HG03045 (cell line): Measurements from ENCODE around the gene C6orf89.
"Not testable (repeated sequence)": the region's sequence is repeated elsewhere in the genome, so short reads cannot be mapped to it uniquely, and the experiment has no call there.

Experiments used
- ATAC-seq: cut with Tn5 transposase; IDR thresholded peaks from one replicate; pipeline ENCODE4 v1.9.1; 2021; ENCODE audit warnings: mild to moderate bottlenecking, moderate library complexity; ENCODE audit not compliant: unreplicated experiment

C6orf89 gene

DNA sequence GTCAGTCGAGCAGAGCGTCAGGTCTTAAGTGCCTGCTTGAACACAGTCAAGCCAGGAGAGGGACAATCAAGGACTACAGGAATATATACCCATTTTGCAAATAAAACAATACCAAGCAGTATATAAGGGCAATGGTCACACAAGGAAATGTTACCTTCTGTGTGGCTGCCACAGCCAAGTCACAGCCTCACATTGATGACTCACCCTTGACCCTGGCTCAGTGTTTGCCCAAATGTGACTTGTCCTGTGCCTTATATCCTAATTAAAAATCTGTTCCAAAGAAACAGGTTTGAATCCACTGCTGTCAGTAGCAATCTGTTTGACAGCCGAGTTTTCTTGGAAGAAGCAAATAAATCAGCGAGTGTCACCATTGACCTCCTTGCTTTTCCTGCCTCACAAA, 34.3 kb downstream of the C6orf89 start:
- no peak for ATAC-seq

DNA sequence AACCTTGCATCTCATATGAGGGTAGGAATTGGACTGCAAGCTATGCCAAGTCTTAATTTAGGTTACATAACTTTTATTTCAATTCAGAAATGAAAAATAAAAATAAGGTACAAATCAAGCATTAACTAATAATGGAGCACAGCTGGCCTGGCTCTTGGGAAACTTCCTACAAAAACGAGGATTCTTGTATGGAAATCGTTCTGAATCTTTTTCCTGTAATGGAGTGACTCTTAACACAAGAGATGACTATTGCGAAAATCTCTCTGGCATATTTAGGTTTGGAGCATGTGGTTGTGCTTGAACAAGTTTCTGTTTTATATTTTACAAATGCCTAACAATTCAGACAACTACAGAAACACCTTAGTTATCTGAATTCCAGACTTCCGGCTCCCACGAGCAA, 34.8 kb downstream of the C6orf89 start:
- ATAC-seq: no peak

- no peak for ATAC-seq
These were observed 38.4 kb downstream of the C6orf89 start for GRCh38 chr6:36924131-36924530.

DNA sequence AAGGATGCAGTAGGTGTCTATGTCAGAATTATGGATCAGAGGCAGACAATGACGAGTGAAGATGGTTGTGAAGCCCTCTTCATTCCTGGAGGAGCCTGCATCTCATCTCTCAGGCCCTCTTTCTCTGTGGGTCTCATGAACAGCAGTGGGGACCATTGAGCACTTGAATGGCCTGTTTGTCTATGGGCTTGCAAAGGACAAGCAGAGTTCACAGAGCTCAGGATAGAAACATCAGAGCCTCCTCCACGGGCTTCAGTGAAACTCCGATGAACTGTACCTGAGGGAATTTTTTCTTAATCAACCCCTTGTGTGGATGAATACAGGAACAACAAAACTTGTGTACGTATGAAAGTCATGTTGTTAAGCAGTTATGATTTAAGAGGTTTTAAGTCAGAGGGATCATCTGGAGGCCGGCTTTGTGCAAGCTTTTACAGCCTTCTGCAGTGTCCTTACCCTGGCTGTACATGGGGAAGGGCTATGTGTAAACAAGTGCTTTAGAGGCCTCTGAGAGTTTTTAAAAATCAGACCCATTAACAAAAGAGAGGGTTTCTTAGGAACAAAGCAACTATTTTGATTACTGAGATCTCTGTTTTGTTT, 39.1 kb downstream of the C6orf89 start:
- ATAC-seq: no peak

- ATAC-seq: no peak
These were observed 40.1 kb downstream of the C6orf89 start for GRCh38 chr6:36925809-36926208.

GRCh38 chr6:36926708-36927513, 41.2 kb downstream of the C6orf89 start:
- ATAC-seq: no peak

- ATAC-seq: no peak
These were observed 42.2 kb downstream of the C6orf89 start for GRCh38 chr6:36927691-36928546.

GRCh38 chr6:36928547-36928918, 42.8 kb downstream of the C6orf89 start:
- no peak for ATAC-seq

GRCh38 chr6:36929152-36929551, 43.4 kb downstream of the C6orf89 start:
- ATAC-seq: no peak

DNA sequence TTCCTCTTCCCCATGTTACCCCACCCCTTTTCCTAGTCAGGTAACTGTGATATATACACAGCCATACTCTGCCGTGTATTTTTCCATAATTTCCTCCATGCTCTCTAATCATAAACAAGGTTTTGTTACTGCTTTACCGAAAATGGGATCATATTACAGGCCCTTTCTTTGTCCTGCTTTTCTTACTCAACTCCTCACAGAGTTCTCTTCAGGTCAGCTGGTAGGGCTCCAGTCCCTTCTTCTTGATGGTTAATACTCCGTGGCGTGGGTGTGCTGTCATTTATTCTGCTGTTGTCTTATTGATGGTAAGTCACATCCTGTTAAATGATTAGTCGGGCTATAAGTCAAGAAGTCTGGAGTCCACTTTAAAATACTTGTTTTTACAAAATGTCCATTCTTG, 43.9 kb downstream of the C6orf89 start:
- ATAC-seq: no peak

DNA sequence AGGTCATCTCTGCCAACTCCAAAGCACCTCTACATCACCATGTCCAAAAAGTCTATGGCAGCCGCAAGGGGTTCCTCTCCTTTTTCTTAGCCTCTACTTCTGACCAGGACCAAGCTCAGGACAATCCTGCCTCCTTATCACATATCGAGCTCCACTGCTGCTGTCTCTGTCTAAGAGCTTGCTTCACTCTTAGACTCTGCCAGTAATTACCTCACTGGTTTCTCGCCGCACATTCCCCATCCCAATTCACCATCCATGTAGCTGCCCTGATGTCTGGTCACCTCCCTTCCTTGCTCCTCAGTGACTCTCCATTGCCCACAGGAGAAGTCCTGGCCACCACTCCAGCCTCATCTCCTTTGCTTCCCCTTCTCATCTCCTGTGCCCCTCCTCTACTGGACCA, 44.7 kb downstream of the C6orf89 start:
- no peak for ATAC-seq

- no peak for ATAC-seq
These were observed 47.4 kb downstream of the C6orf89 start for GRCh38 chr6:36933102-36933501.

DNA sequence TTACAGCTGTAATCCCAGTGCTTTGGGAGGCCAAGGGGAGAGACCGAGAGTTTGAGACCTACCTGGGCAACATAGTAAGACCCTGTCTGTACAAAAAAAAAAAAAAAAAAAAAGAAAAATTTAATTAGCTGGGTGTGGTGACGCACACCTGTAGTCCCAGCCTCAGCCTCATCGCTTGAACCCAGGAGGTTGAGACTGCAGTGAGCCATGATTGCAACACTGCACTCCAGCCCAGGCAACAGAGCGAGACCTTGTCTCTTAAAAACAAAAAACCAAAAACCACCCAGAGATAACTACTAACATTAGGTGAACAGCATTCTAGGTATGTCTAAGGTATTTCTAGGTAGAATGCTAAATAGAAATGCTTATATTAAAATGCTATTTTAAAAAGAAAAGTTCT, 47.8 kb downstream of the C6orf89 start:
- no peak for ATAC-seq

DNA sequence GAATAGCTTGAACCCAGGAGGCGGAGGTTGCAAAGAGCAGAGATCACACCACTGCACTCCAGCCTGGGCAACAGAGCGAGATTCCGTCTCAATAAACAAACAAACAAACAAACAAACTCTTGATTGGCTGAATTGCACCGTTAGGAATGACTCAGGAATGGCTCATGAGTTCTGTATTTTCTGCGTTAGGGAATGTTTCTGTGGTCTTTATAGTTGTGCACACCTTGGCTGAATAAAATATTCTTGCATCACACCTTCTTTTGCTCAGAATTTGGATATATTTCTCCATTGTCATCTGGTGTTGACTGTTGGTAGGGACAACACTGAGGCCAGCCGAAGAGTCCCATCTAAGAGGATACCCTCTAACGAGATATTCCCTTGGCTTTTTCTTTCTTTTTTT, 49.1 kb downstream of the C6orf89 start:
- no peak for ATAC-seq

- ATAC-seq: no peak
These were observed 51.1 kb downstream of the C6orf89 start for GRCh38 chr6:36936824-36937223.

GRCh38 chr6:36937896-36938295, 52.1 kb downstream of the C6orf89 start:
- no peak for ATAC-seq

- ATAC-seq: no peak
These were observed 52.8 kb downstream of the C6orf89 start for GRCh38 chr6:36938536-36938935.

DNA sequence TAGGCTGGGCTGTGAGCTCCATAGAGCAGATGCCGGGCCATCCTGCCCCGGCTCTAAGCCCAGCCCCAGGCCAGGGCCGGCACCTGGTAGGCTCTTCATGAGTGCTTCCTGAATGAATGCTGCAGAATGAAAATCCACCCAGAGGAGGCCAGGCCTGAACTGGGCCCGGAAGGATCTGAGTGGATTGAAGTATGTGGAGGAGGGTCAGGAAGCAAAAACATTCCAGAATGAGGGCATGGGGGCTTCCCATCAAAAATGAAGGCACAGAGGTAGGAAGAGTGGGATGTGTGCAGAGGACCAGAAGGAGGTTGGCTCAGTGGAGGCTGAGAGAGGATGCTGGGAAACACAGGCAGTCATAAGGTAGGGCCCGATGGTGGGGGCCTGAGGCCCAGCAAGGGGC, 53.3 kb downstream of the C6orf89 start:
- ATAC-seq: not testable (repeated sequence)

- no peak for ATAC-seq
These were observed 54.3 kb downstream of the C6orf89 start for GRCh38 chr6:36940027-36940426.

- ATAC-seq: not testable (repeated sequence)
These were observed 55.8 kb downstream of the C6orf89 start for GRCh38 chr6:36941561-36941960.

- not testable (repeated sequence) for ATAC-seq
These were observed 56.6 kb downstream of the C6orf89 start for GRCh38 chr6:36942329-36942728.

- no peak for ATAC-seq
These were observed 58.9 kb downstream of the C6orf89 start for GRCh38 chr6:36944650-36945049.
